Vagina (tissue), 2 donors: ENCODE results near the gene CNTNAP1. TPM values are rescaled to one million over a fixed set of nuclear protein-coding genes. Genes with fewer than 3 reads are reported as not detected.

Experiments used
- DNase-seq, 2 donors: peaks; one replicate each; pipeline ENCODE4 v3.0.0-alpha.2; 2017; ENCODE audit errors: extremely low spot score in 2 of 2
- H3K27ac ChIP-seq: fragments of 200-600 bp; sonication (generic); one replicate; pipeline ENCODE4 v1.5.1; 2019
- H3K27me3 ChIP-seq: fragments of 200-600 bp; sonication (generic); one replicate; pipeline ENCODE4 v1.5.1; 2019
- H3K36me3 ChIP-seq, 2 donors: fragments of 200-600 bp; sonication (generic); one replicate each; pipeline ENCODE4 v1.5.1; 2017 to 2019
- H3K4me1 ChIP-seq: fragments of 200-600 bp; sonication (generic); one replicate; pipeline ENCODE4 v1.5.1; 2019
- H3K4me3 ChIP-seq, 2 donors: fragments of 200-600 bp; sonication (generic); 1 replicate in 1 of 2; 2 replicates in 1 of 2; pipeline ENCODE4 v1.5.1; 2016 to 2019
- H3K9me3 ChIP-seq: fragments of 200-600 bp; sonication (generic); one replicate; pipeline ENCODE4 v1.5.1; 2019
- POLR2A ChIP-seq, 2 donors: fragments of 450-650 bp; IDR thresholded peaks; one replicate each; pipeline ENCODE4 v1.6.1; 2017; ENCODE audit warnings: antibody characterized with exemption in 2 of 2, mild to moderate bottlenecking in 2 of 2, moderate library complexity in 2 of 2
- POLR2AphosphoS5 ChIP-seq, 2 donors: sonication (generic); formaldehyde crosslinking; IDR thresholded peaks; one replicate each; pipeline ENCODE4 v1.9.0; 2017; ENCODE audit warnings: antibody characterized with exemption in 2 of 2, mild to moderate bottlenecking in 2 of 2, low read depth in 1 of 2; ENCODE audit not compliant: insufficient read depth in 1 of 2
- intact Hi-C: fragments of 100-400 bp; cut with DNase I; formaldehyde crosslinking; loops from one replicate; pipeline ENCODE4 v1.15.1; 2023
- total RNA-seq: library from RNA; depleted of rRNA; stranded (reverse); fragments of >200 nt; gene quantifications from one replicate; pipeline ENCODE4 v1.2.3, GENCODE V29; 2016
- TF ChIP-seq, protein P1 (sequence below), 3 experiments: fragments of 450-650 bp in 2 of 3; fragments of 200-600 bp in 1 of 3; sonication (generic) in 1 of 3; IDR thresholded peaks; one replicate each; pipeline ENCODE4 v1.5.1; 2017 to 2019; ENCODE audit warnings: antibody characterized with exemption in 3 of 3, mild to moderate bottlenecking in 2 of 3, moderate library complexity in 2 of 3

The CNTNAP1 gene
- total RNA-seq, 1 donor from 2014 or later: 5.9 TPM

DNA sequence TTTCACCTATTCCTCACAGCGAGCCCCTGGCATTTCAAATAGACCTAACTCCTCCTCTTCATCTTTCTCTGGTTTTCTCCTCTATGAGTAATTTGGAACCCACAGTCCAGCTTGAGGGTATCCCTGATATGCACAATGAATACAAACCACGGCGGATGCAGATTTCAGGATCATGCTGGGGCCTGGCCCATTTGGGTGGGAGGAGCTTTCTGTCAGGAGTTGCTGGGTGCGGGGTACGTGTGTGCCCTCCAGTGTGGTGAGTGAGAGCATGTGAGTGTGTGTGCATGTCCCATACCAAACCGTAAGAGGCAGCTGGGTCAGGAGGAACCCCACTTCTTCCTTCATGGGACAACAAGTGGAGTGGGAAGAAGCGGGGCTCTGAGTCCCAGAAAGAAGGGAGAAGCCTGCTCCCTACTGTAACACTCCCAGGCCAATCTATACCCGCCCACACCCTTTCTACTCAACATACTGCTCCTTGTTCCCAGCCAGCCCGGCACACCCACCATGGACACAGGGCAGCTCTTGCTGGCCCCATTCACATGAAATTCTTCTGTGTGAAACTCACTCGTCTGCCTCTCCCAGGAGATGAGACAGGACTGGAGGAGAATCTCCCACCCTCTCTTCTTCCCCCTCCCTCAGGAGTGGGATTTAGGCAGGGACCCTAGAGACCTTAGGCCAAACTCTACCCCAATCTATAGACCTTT, 18.4 kb downstream of the CNTNAP1 start:
- Histone ChIP-seq H3K4me3 (no peak overlapping the region), H3K4me1 (peaks cover 17% of the 10 kb centered on the region), H3K9me3 (no peaks in the 10 kb centered on the region), H3K36me3 (peaks cover 3 to 69% of the 10 kb centered on the region in 2 donors), H3K27me3 (no peaks in the 10 kb centered on the region), H3K27ac (no peak overlapping the region)
- DNase-seq: no peak
- TF ChIP-seq, protein P1, sequence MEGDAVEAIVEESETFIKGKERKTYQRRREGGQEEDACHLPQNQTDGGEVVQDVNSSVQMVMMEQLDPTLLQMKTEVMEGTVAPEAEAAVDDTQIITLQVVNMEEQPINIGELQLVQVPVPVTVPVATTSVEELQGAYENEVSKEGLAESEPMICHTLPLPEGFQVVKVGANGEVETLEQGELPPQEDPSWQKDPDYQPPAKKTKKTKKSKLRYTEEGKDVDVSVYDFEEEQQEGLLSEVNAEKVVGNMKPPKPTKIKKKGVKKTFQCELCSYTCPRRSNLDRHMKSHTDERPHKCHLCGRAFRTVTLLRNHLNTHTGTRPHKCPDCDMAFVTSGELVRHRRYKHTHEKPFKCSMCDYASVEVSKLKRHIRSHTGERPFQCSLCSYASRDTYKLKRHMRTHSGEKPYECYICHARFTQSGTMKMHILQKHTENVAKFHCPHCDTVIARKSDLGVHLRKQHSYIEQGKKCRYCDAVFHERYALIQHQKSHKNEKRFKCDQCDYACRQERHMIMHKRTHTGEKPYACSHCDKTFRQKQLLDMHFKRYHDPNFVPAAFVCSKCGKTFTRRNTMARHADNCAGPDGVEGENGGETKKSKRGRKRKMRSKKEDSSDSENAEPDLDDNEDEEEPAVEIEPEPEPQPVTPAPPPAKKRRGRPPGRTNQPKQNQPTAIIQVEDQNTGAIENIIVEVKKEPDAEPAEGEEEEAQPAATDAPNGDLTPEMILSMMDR (IDR thresholded peaks at IDR 0.05): no peak
- TF ChIP-seq POLR2A (IDR thresholded peaks at IDR 0.05) (no peak), POLR2AphosphoS5 (IDR thresholded peaks at IDR 0.05; ENCODE audit: insufficient read depth in 1 of 2, low read depth in 1 of 2) (no peak)
- intact Hi-C loops: loop anchor here (10.0 kb wide), 1 partner anchor 114 kb away; no protein-coding TSS in a partner anchor

DNA sequence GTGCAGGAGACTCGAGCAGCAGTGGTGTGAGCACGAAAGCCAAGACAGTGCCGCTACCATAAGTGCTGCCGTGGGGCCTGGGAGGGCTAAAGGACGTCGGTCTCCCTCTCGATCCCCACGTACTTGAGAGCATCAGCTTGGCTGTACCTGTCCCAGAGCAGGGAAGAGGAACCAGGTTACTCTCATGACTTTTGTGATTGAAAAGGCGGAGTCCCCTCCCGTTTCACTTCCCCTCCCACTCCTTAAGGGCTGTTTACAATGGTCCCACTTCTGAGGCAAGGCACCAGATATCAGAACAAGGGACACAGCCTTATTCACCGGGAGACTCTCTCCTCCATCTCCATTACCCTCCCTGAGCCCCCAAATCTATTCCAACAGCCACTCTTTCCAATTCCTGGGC, 20.1 kb downstream of the CNTNAP1 start:
- DNase-seq: no peak
- no peaks in the 10 kb centered on the region for H3K27me3 ChIP-seq
- intact Hi-C loops: loop anchor here (10.0 kb wide), 1 partner anchor 112 kb away; no protein-coding TSS in a partner anchor
- peaks cover 3 to 77% of the 10 kb centered on the region in 2 donors for H3K36me3 ChIP-seq
- H3K9me3 ChIP-seq: no peaks in the 10 kb centered on the region
- no peak overlapping the region for H3K27ac ChIP-seq
- H3K4me3 ChIP-seq: no peak overlapping the region
- peaks cover 17% of the 10 kb centered on the region for H3K4me1 ChIP-seq
- TF ChIP-seq, protein P1 (IDR thresholded peaks at IDR 0.05): no peak
- TF ChIP-seq POLR2A (IDR thresholded peaks at IDR 0.05) (no peak), POLR2AphosphoS5 (IDR thresholded peaks at IDR 0.05; ENCODE audit: insufficient read depth in 1 of 2, low read depth in 1 of 2) (no peak)

DNA sequence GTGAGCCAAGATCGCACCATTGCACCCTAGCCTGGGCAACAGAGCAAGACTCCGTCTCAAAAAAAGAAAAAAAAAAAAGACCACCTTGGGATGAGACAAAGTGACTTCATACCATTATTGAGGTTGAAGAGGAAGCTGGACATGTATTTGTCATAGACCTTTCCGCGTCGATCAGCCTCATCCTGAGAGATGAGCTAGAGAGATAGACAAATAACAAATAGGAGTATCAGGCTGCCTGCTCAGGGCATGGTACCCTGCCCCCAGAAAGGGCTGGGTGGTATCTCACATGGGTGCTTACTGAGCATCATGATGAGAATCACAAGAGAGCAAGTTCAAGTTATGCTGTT, 22.1 kb downstream of the CNTNAP1 start:
- intact Hi-C loops: loop anchor here (10.0 kb wide), 1 partner anchor 110 kb away; no protein-coding TSS in a partner anchor
- H3K4me3 ChIP-seq: no peak overlapping the region
- no peak for DNase-seq
- no peaks in the 10 kb centered on the region for H3K9me3 ChIP-seq
- H3K27ac ChIP-seq: no peak overlapping the region
- H3K27me3 ChIP-seq: no peaks in the 10 kb centered on the region
- TF ChIP-seq POLR2A (IDR thresholded peaks at IDR 0.05) (no peak), POLR2AphosphoS5 (IDR thresholded peaks at IDR 0.05; ENCODE audit: insufficient read depth in 1 of 2, low read depth in 1 of 2) (no peak)
- TF ChIP-seq, protein P1 (IDR thresholded peaks at IDR 0.05): no peak
- H3K4me1 ChIP-seq: peaks cover 7% of the 10 kb centered on the region
- peaks cover 3 to 97% of the 10 kb centered on the region in 2 donors for H3K36me3 ChIP-seq

DNA sequence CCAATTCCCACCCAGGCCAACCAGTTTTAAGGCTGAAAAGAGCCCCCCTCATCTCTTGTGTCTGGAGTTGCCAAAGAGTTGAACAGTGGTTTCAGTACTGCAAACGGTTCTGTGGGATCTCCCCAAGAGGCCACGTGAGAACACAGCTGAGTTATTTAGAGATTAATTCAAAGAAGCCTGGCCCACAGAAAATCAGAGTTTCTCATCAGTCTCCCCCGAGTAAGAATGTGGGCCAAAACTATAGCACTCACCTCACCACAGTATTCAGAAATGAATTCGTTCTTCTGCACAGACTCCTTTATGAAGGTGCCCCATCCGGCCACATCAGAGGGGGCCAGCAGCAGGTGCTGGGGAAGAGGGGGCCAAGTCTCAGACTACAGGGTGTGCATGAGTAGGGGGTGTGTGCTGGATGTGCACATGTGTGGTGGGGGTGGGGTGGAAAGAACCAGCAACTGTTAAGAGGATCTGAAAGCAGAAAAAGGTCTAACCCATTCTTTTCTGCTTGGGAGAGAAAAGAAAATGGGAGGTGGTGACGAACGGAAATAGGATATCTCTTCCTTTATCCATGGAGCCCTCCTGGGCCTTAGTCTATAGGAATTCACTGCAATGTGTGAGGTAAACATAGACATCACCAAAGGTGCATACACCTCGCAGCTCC, 22.6 kb downstream of the CNTNAP1 start:
- H3K4me1 ChIP-seq: peaks cover 2% of the 10 kb centered on the region
- no peak overlapping the region for H3K27ac ChIP-seq
- no peak for DNase-seq
- no peak overlapping the region for H3K4me3 ChIP-seq
- TF ChIP-seq, protein P1 (IDR thresholded peaks at IDR 0.05): no peak
- TF ChIP-seq POLR2AphosphoS5 (IDR thresholded peaks at IDR 0.05; ENCODE audit: insufficient read depth in 1 of 2, low read depth in 1 of 2) (no peak), POLR2A (IDR thresholded peaks at IDR 0.05) (no peak)
- intact Hi-C loops: loop anchor here (10.0 kb wide), 1 partner anchor 110 kb away; no protein-coding TSS in a partner anchor
- H3K9me3 ChIP-seq: no peaks in the 10 kb centered on the region
- H3K36me3 ChIP-seq: peaks cover 3 to 100% of the 10 kb centered on the region in 2 donors
- H3K27me3 ChIP-seq: no peaks in the 10 kb centered on the region
